Activated effector memory CD4-positive, alpha-beta T cell treated with anti-CD3 and anti-CD28 coated beads, Interleukin-2, amount 50 U/mL, for 16 hours (primary cell): ENCODE results near the gene DNAJC4.
"Not testable (repeated sequence)": the region's sequence is repeated elsewhere in the genome, so short reads cannot be mapped to it uniquely, and the experiment has no call there.

Experiments used
- DNase-seq: peaks from one replicate; pipeline ENCODE4 v3.0.0-alpha.2; 2020

The DNAJC4 gene

DNA sequence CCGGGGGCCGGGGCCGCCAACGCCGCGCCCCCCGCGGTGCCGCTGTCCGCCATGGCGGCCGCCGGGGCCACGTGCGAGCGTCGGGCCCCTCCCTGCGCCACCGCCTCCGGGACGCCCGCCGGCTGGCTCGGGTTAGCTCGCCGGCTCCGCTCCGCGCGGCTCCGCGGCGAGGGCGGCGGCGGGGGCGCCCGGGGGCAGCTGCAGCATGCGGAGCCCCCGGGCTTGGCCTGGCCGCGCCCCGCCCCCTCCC is 16.2 kb downstream of the DNAJC4 start:
- not testable (repeated sequence) for DNase-seq

GRCh38 chr11:64246871-64247728 is 16.8 kb downstream of the DNAJC4 start, which contains the start of gene PPP1R14B:
PPP1R14B (minus strand) TSS chr11:64246943; CDS start chr11:64246673, 270 bp downstream.
- peak; percentile 93 for DNase-seq

- no peak for DNase-seq
Observed at GRCh38 chr11:64247729-64248531, 17.6 kb downstream of the DNAJC4 start.

DNA sequence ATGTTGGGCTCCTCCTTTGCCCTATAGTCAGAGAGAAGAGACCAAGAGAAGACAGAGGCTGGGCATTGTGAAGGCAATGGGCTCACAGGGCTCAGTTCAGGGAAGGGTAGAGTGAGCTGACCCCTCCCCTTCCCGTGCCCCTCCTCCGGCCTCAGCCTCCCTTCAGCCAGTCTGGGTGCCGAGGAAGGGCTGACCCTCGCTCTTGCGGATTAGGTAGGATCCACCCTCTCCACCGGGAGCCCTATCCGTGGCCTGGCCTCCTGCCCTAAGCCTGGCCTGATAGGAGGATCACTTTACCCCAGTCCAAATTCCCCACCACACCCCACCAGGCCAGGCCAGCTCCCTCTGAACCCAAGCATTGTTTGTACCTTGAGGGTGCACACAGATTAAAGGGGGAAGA is 18.2 kb downstream of the DNAJC4 start:
- DNase-seq, result no peak

DNA sequence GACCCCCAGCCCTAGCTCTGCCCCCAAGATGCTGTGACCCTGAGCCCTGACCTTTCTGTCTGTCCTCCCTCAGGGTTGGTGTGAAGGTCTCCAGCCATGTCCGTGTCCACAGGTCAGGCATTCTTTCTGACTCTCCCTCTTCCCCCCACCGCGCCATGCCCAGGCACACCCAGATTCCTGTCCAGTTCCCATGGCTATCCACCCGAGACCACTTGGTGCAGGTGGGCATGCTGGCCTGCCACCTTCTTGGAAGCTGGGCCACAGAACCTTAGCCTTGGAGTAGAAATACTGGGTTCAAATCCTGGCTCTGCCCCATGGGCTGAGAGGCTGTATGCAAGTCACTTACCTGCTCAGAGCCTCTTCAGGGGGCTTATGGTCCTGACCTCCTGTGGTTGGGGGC is 18.7 kb downstream of the DNAJC4 start:
- no peak for DNase-seq

DNA sequence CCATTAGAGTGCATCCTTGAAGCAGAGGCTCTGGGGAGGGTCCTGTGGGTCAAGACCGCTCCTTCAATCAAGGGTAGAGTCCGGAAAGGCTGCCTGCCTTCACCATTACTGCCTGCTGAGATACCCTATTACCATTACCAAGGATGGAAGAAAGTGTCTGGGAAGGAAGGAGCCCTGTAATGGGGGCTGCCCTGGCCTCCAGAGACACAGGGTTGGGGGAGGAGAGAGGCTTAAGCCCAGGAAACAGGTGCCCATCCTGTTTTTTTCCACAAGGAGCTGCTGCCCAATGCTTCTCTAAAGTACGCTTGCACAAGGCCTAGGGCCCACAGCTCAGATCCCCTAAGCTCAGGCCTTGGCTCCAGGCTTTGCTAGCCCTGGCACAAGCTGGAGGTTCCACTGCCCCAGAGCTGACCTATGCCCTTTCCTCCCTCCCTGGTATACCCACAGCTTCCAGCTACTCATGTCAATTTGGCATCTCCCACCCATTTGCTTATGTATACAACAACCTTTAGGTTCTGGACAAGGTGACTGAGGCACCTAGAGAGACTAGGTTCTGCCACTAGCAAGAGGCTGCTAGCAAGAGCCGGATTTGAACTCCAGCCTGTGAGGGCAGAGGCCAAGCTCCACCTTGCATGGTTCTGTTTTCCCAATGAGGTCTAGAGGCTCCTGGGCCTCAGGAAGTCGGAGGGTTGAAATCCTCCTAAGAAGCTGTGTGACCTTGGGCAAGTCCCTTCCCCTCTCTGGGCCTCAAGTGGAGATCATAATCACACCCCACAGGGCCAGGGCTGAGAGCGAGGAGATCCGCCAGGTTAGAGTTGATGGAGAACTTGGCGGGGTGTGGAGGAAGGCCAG is 19.4 kb downstream of the DNAJC4 start:
- DNase-seq, result no peak

- no peak for DNase-seq
Observed at GRCh38 chr11:64250415-64251015, 20.2 kb downstream of the DNAJC4 start.

DNA sequence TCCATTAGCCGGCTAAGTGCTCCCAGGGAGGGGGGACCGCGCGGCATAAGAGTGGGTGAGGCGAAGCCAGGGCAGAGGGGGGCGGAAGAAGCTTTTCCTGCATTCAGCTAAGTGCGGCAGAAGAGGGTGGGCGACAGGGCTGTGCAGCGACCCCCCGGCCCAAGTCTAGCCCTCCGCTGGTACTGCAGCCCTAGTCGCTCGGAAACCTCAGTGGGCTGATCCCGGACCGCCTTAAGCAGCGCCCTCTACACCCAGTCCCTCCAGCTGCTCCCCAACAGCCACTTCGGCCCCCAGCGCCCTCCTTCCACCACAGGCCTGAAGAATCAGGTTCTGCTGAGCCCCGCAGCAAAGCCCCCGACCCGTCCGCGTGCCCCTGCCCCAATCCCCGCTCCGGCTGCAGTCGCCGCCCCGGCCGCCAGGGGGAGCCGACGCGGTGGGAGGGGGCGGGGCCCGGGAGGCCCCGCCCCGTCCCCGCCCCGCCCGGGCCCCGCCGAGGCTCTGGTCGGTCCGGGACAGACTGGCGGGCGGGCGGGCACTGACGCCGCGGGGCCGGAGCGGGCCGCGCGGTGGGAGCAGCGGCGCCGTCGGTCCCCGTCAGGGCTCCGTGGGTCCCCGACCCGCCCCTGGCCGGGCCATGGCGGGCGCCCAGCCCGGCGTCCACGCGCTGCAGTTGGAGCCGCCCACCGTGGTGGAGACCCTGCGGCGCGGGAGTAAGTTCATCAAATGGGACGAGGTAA is 20.8 kb downstream of the DNAJC4 start, which contains the start of gene PLCB3:
PLCB3 (plus strand) TSS at position 515 of the 737 bp plus-strand sequence; CDS start at position 635, 120 bp downstream.
- peak; percentile 91 for DNase-seq

DNA sequence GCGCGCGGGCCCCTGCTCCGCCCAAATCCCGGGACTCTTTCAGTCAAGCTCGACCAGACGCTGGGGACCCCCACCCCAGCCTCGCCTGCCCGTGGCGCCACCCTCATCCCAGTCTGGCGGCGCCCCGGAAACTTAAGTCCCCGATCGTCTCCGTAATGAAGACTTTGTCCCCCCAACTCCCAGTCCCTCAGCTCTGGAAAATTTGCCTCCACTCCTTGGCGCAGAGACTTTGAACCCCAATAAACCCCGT is 21.3 kb downstream of the DNAJC4 start:
- DNase-seq, result no peak

DNA sequence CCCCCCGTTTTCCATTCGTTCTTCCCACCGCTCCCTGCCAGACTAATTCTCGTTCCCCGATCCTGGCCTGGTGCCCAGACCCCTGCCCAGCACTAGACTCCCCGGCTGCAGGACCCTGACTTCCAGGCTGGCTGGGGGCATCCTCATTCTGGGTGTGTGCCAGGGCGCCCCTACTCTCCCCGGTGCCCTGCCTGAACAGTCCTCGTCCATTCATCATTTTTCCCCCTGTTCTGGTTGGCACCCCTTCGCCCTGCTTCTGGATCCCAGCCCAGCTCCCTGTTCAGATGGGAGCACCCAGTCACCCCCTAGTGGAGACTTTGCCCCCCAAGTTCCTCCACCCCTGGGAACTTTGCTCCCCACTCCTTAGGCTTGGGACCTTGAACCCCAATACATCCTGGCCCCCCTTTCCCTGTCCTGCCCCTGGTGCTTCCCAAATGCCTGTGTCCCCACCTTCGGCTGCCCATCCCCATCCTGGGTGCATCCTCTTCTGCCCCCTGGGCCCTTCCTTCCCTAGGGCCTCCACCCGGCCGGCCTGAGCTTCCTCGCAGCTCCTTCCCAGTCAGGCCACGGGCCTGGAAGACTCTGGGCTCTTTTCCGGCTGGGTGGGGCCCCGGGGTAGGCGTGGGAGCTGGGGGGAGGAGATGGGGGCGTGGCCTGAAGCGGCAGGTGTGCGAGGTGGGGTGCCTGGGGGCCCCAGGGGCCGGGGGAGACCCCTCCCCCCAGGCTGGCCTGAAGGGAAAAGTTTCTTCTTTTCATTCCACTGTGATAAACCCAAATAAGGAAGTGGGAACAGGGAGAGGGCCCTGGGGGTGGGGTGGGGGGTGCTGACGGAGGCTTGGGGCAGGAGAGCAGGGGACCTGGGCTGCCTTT is 21.9 kb downstream of the DNAJC4 start:
- DNase-seq, result no peak

DNA sequence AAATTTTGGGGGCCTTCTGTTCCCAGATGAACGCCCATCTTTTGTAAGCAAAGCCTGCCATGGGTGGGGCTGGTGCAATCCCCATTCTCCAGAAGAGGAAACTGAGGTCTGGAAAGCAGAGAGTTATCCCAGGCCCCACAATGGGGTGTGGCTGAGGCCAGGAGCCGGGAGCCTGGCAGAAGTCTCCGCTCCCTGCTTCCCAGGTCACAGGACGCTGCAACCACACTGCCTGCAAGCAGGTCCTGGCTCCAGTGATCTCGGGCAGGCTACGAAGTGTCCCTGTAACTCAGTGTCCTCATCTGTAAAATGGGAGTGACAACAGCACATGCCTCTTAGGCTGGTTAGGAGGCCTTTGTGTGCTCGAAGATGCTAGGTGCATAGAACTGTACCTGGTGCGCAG is 22.7 kb downstream of the DNAJC4 start:
- no peak for DNase-seq

DNA sequence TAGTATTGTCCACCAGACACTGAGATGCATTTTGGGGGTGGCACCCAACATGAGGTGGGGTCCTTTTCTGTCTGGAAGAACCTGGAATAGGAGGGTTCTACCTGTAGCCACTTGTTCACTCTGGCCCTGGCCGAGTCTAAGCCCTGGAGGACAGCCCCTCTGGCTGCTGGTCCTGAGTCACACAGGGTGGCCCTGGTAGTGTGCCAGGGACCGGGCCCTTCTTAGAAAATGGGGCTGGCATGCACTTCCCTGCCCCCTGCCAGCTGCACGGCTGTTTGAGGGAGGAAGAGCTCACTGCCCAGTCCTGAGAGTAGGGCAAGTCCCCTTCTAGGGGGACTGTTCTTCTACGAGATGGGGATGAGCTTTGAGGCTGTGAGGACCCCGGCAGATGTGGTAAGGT is 23.1 kb downstream of the DNAJC4 start:
- DNase-seq, result no peak

DNA sequence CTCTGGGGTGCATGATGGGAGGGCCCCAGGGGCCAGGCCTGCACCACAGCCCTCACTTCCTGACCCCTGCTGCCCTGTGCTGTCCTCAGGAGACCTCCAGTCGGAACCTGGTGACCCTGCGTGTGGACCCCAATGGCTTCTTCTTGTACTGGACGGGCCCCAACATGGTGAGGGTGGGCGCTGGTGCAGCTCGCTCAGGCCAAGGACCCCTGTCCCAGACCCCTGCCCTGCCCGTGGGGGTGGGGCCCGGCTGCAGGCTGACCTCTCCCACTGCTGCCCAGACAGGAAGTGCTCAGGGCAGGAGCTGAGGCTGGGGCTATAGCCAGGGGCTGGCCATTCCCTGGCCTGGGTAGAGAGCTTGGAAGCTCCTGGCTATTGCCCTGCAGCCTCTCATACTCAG is 24.0 kb downstream of the DNAJC4 start:
- no peak for DNase-seq

- no peak for DNase-seq
Observed at GRCh38 chr11:64255135-64256128, 25.1 kb downstream of the DNAJC4 start.

- DNase-seq, result no peak
Observed at GRCh38 chr11:64256300-64256699, 26.0 kb downstream of the DNAJC4 start.

- no peak for DNase-seq
Observed at GRCh38 chr11:64258356-64258755, 28.0 kb downstream of the DNAJC4 start.

GRCh38 chr11:64258946-64259532 is 28.7 kb downstream of the DNAJC4 start:
- no peak for DNase-seq

DNA sequence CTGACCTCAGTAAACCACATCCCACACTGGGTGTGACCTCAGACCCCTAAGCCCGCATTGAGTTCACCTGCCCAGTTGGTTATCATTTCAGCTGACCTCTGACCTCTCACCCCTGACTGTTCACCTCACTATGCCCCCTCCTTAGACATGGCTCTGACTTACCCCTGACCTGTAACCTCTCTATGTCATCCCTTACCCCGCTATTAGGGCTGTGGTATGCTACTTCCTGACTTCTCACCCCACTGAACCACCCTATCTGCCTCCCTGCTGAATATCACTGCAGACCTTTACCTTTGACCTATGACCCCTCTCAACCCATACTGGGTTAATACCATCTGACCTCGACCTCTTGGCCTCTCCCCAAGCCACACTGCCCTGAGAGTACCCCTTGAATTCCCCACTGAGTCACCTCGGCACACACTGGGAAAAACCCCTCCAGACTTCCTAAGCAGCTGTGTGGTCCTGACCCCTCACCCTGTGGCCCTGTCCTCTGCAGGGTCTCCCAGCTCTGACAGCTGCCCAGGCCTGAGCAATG is 29.3 kb downstream of the DNAJC4 start:
- no peak for DNase-seq

DNA sequence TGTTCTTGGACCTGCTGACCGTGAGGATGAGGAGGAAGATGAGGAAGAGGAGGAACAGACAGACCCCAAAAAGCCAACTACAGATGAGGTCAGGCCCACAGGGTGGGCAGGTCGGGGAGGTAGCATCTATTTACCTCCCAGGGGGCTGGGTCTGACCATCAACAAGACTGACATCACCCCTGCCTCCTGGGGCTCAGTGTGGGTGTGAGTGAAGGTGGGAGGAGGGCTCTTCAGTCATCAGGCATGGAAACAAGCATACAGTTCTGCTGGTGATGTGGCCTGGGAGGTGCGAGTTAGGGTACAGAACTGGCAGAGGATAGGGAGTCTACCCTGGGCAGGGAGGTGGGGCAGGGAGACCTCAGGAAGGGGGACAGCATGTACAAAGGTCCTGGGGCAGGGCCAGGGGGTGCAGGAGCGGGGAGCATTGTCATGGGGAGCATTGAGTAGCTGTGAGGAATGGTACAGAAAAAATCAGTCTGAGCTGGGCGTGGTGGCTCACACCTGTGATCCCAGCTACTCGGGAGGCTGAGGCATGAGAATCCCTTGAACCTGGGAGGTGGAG is 29.9 kb downstream of the DNAJC4 start:
- no peak for DNase-seq
